Parathyroid adenoma (tissue), 2 donors: ENCODE data around the gene CBX3.
"Not testable (repeated sequence)": the region's sequence is repeated elsewhere in the genome, so short reads cannot be mapped to it uniquely, and the experiment has no call there.

Experiments
- H2AFZ ChIP-seq: fragments of 300-600 bp; sonication (generic); one replicate; pipeline ENCODE4 v1.7.0; 2017; ENCODE audit warnings: antibody characterized with exemption, mild to moderate bottlenecking
- H3K27ac ChIP-seq: fragments of 300-600 bp; sonication (generic); one replicate; pipeline ENCODE4 v1.7.0; 2017
- H3K27me3 ChIP-seq: fragments of 300-600 bp; sonication (generic); one replicate; pipeline ENCODE4 v1.7.0; 2017; ENCODE audit warnings: low read length; ENCODE audit not compliant: control insufficient read depth, insufficient read depth
- H3K36me3 ChIP-seq: fragments of 300-600 bp; sonication (generic); one replicate; pipeline ENCODE4 v1.7.0; 2017; ENCODE audit warnings: low read length; ENCODE audit not compliant: control insufficient read depth, insufficient read depth
- H3K4me1 ChIP-seq: fragments of 300-600 bp; sonication (generic); one replicate; pipeline ENCODE4 v1.7.0; 2017; ENCODE audit warnings: control low read depth
- H3K4me2 ChIP-seq: fragments of 300-600 bp; sonication (generic); one replicate; pipeline ENCODE4 v1.7.0; 2017; ENCODE audit warnings: low read length
- H3K4me3 ChIP-seq: fragments of 300-600 bp; sonication (generic); one replicate; pipeline ENCODE4 v1.7.0; 2017; ENCODE audit warnings: low read depth, low read length
- H3K79me2 ChIP-seq: fragments of 300-600 bp; sonication (generic); one replicate; pipeline ENCODE4 v1.7.0; 2017; ENCODE audit warnings: control low read depth
- H3K9ac ChIP-seq: fragments of 300-600 bp; sonication (generic); one replicate; pipeline ENCODE4 v1.7.0; 2017; ENCODE audit warnings: mild to moderate bottlenecking
- H3K9me3 ChIP-seq: fragments of 300-600 bp; sonication (generic); one replicate; pipeline ENCODE4 v1.7.0; 2017; ENCODE audit warnings: low read length; ENCODE audit not compliant: control insufficient read depth
- CTCF ChIP-seq: fragments of 300-600 bp; sonication (generic); IDR thresholded peaks from one replicate; pipeline ENCODE4 v1.7.0; 2017; ENCODE audit warnings: antibody characterized with exemption, mild to moderate bottlenecking
- donor health status: primary hyperparathyroidism.

The CBX3 gene

DNA sequence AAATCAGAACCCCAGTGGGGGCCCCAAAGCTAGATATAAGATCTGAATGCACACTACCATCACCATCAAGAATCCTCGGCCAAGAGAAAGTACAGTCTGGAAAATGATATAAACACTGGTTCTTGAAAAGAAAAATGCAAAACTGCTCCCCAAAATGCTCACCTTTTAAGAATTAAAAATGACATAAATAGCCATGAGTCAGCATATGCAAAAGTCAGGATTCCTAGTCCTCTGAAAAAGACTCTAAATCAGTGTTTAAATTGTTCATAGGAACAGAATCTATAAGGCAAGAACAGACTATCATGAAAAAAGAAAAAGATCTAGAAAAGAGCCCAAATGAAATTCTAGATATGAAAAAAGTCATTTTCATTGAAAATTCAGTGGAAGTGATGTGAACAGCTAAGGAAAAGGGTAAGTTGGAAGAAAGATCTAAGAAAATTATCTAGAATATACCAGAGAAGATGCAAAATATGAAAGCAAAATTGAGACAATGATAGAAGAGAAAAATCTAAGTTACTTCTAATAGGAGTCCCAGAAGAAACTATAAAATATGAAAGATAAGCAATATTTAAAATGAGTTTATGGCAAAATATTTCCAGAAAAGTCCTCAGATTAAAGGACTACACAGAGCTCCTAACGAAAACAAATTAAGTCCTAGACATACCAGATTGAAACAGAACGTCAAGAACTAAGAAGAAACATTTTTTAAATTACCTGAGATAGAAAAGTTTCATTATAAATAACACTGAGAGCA is 19.9 kb upstream of the CBX3 start:
- H3K27me3 ChIP-seq: no peaks in the 10 kb centered on the region
- H3K4me2 ChIP-seq: no peak overlapping the region
- no peak overlapping the region for H2AFZ ChIP-seq
- H3K4me3 ChIP-seq: no peak overlapping the region
- H3K9me3 ChIP-seq: no peaks in the 10 kb centered on the region
- H3K36me3 ChIP-seq: no peaks in the 10 kb centered on the region
- TF ChIP-seq CTCF: no peak
- H3K27ac ChIP-seq: no peak overlapping the region
- H3K79me2 ChIP-seq: no peaks in the 10 kb centered on the region
- no peak overlapping the region for H3K9ac ChIP-seq
- H3K4me1 ChIP-seq: peaks cover 2% of the 10 kb centered on the region

DNA sequence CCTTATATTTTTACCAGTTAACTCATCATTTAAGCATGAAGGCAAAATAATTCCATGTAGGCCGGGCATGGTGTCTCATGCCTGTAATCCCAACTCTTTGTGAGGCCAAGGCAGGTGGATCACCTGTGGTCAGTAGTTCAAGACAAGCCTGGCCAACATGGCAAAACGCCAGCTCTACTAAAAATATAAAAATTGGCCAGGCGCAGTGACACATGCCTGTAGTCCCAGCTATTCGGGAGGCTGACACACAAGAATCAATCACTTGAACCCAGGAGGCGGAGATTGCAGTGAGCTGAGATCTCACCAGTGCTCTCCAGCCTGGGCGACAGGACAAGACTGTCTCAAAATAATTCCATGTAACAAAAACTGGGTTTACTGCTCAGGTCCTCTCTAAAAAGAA is 19.3 kb upstream of the CBX3 start:
- H3K4me3 ChIP-seq: no peak overlapping the region
- no peak overlapping the region for H3K4me2 ChIP-seq

DNA sequence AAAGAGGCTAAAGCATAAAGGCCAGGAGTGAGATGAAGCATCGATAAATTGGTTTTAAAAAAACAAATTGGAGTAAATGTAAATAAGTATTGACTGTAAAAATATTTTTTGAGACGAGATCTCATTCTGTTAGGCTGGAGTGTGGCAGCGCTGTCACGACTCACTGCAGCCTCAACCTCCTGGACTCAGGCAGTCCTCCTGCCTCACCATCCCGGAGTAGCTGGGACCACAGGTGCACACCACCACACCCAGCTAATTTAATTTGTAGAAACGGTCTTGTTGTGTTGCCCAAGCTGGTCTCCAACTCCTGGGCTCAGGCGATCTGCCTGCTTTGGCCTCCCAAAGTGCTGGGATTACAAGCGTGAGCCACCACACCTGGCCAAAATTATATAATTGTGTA is 18.8 kb upstream of the CBX3 start:
- Histone ChIP-seq H3K36me3 (no peaks in the 10 kb centered on the region), H3K9ac (no peak overlapping the region), H3K27me3 (no peaks in the 10 kb centered on the region), H3K9me3 (no peaks in the 10 kb centered on the region), H2AFZ (no peak overlapping the region), H3K27ac (no peak overlapping the region), H3K4me1 (peaks cover 2% of the 10 kb centered on the region), H3K79me2 (no peaks in the 10 kb centered on the region), H3K4me3 (no peak overlapping the region), H3K4me2 (no peak overlapping the region)
- no peak for TF ChIP-seq CTCF

More for the DNA sequence above, 19.3 kb upstream of the CBX3 start:
- Histone ChIP-seq H3K36me3 (no peaks in the 10 kb centered on the region), H3K4me1 (peaks cover 2% of the 10 kb centered on the region), H3K9me3 (no peaks in the 10 kb centered on the region), H3K79me2 (no peaks in the 10 kb centered on the region), H3K9ac (no peak overlapping the region), H2AFZ (no peak overlapping the region), H3K27me3 (no peaks in the 10 kb centered on the region), H3K27ac (no peak overlapping the region)
- no peak for TF ChIP-seq CTCF

- Histone ChIP-seq H3K9me3 (no peaks in the 10 kb centered on the region), H2AFZ (no peak overlapping the region), H3K4me1 (peaks cover 2% of the 10 kb centered on the region), H3K79me2 (no peaks in the 10 kb centered on the region), H3K9ac (no peak overlapping the region), H3K36me3 (no peaks in the 10 kb centered on the region), H3K4me2 (no peak overlapping the region), H3K27me3 (no peaks in the 10 kb centered on the region), H3K4me3 (no peak overlapping the region), H3K27ac (no peak overlapping the region)
- no peak for TF ChIP-seq CTCF
These were observed 17.8 kb upstream of the CBX3 start for GRCh38 chr7:26183545-26184280.

DNA sequence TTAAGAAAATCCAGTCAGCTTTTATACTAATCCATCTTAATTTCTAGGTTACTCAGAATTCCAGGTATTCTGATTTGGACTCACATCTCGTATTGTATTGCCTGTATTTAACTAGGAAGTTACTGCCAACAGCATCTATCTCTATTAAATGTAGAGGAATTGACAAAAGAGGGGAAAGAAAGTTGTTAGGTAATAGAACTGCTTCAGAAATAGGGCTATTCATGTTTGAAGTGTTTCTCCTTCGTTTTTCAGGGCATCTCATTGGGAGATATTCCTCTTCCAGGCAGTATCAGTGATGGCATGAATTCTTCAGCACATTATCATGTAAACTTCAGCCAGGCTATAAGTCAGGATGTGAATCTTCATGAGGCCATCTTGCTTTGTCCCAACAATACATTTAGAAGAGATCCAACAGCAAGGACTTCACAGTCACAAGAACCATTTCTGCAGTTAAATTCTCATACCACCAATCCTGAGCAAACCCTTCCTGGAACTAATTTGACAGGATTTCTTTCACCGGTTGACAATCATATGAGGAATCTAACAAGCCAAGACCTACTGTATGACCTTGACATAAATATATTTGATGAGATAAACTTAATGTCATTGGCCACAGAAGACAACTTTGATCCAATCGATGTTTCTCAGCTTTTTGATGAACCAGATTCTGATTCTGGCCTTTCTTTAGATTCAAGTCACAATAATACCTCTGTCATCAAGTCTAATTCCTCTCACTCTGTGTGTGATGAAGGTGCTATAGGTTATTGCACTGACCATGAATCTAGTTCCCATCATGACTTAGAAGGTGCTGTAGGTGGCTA is 17.1 kb upstream of the CBX3 start:
- H3K27me3 ChIP-seq, H3K4me3 ChIP-seq, H3K79me2 ChIP-seq, H3K4me1 ChIP-seq, H3K4me2 ChIP-seq, H3K27ac ChIP-seq, H3K9ac ChIP-seq, H2AFZ ChIP-seq, H3K9me3 ChIP-seq, H3K36me3 ChIP-seq: not testable (repeated sequence)
